ENCODE measurements around the gene AP3S1.
"Not testable (repeated sequence)": the region's sequence is repeated elsewhere in the genome, so short reads cannot be mapped to it uniquely, and the experiment has no call there.

Gene AP3S1

DNA sequence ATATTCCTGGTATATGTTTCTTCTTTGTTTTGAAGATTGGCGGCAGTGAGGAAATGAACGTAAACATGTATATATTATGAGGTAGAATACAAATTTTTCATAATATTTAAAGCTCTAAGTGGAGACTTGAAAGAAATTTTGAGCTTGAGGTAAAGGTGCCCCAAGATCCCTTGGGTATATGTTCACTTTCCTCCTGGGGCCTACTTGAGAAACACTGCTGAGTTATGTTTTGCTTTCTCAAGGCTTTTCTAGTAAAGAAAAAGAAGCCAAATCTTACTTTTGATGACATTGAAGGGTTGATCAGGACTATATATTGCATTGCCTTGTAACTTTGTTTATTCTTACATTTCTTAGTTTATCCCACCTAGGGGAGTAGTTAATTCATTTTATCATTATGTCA, 30.7 kb downstream of the AP3S1 start:
- no peak for DNase-seq (ENCODE audit: low read depth in 3 of 3)

- DNase-seq (ENCODE audit: low read depth in 3 of 3): no peak
Observed at GRCh38 chr5:115873392-115873791, 31.7 kb downstream of the AP3S1 start.

DNA sequence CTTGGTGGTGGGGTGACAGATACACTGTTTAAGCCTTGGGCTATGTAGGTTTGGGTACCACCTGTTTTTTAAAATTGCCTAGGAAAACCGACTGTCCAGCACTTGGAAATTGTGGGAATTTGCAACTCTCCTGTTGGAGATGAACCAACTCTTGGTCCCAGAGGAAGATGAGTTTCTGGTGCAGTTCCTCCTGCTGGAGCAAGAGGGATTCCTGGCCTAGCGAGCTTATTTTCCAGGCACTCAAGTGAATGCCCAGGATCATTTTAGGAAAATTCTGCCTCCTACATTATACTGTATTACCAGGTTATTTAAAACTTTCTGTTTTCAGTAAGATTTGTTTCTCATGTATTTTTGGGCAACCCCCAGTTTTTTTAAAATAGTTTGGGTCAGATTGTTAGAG, 33.7 kb downstream of the AP3S1 start:
- no peak for DNase-seq (ENCODE audit: low read depth in 3 of 3)

- not testable (repeated sequence) for DNase-seq (ENCODE audit: low read depth in 3 of 3)
Observed at GRCh38 chr5:115877342-115877741, 35.6 kb downstream of the AP3S1 start.

- DNase-seq (ENCODE audit: low read depth in 3 of 3): not testable (repeated sequence)
Observed at GRCh38 chr5:115882434-115882833, 40.7 kb downstream of the AP3S1 start.

DNA sequence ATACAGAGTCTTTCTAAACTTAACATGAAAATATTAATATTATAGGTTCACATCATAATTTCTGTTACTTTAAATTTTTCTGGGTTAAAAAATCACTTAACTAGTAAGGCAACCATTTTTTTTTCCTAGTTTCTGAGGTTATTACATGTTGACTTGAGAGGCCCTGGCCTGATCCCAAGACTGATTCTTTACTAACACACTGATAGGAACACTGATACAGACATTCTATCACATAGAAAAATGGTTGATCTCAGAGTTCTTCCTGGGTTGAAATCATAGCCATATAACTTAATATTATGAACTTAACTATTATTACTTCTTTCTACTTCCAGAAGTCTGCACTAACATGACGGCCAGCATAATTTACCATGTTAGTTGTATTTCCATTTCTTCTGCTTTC, 43.0 kb downstream of the AP3S1 start:
- no peak for DNase-seq (ENCODE audit: low read depth in 3 of 3)

DNA sequence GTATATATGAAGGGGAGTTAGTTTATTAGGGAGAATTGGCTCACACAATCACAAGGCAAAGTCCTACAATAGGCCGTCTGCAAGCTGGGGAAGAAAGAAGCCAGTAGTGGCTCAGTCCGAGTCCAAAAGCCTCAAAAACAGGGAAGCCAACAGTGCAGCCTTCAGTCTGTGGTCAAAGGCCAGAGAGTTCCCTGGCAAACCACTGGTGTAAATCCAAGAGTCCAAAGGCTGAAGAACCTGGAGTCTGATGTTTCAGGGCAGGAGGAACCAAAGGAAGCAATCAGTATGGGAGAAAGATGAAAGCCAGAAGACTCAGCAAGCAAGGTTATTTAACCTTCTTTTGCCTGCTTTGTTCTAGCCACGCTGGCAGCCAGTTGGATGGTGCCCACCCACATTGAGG, 43.5 kb downstream of the AP3S1 start:
- DNase-seq (ENCODE audit: low read depth in 3 of 3): not testable (repeated sequence)

GRCh38 chr5:115888027-115888426, 46.3 kb downstream of the AP3S1 start:
- no peak for DNase-seq (ENCODE audit: low read depth in 3 of 3)

DNA sequence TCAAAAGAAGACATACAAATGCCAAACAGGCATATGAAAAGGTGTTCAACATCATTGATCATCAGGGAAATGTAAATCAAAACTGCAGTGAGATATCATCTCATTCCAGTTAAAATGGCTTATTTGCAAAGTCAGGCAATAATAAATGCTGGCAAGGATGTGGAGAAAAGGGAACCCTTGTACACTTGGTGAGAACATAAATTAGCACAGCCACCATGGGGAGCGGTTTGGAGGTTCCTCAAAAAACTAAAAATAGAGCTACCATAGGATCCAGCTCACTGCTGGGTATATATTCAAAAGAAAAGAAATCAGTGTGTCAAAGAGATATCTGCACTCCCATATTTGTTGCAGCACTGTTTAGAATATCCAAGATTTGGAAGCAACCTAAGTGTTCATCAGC, 50.3 kb downstream of the AP3S1 start:
- DNase-seq (ENCODE audit: low read depth in 3 of 3): no peak

GRCh38 chr5:115894342-115894741, 52.6 kb downstream of the AP3S1 start:
- DNase-seq (ENCODE audit: low read depth in 3 of 3): no peak

- DNase-seq (ENCODE audit: low read depth in 3 of 3): no peak
Observed at GRCh38 chr5:115895821-115896220, 54.1 kb downstream of the AP3S1 start.

DNA sequence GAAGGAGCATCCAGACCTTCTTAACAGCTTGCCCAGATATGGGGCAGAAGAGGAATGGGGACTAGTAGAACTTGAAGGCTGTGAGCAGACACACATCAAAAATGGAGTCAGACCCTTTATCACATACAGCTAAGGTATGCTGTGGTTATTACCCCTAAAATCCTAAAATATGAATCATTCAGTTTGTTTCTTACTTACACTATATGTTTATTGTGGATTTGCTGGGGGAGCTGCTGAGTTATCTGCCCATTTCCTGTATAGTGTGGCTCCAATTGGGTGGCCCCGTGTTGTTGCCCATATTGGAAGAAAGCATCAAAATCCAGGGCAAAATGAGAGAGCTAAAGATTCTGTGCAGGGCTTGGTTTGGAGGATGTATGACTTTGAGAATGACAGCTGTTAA, 56.9 kb downstream of the AP3S1 start:
- no peak for DNase-seq (ENCODE audit: low read depth in 3 of 3)

DNA sequence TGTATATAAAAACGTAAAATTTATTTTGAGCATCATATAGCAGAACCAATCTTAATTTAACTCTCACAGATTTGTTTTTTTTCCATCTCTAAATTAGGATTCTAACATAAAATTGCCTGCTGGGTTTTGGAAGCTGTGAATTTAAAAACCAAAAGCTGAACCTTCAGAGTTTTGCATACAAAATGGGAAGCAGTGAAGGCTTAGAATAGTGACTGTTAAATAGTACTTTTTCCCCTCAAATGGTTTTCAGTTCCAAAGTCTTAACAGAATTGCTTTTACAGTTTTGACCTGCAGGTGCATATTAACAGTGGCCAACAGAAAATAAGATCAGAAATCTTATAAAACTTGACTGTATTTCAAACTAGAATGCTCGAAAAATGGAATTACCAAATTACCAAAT, 65.4 kb downstream of the AP3S1 start:
- no peak for DNase-seq (ENCODE audit: low read depth in 3 of 3)

- not testable (repeated sequence) for DNase-seq (ENCODE audit: low read depth in 3 of 3)
Observed at GRCh38 chr5:115913623-115914400, 72.1 kb downstream of the AP3S1 start.

GRCh38 chr5:115920171-115920725, 78.5 kb downstream of the AP3S1 start:
- no peak for DNase-seq (ENCODE audit: low read depth in 3 of 3)

DNA sequence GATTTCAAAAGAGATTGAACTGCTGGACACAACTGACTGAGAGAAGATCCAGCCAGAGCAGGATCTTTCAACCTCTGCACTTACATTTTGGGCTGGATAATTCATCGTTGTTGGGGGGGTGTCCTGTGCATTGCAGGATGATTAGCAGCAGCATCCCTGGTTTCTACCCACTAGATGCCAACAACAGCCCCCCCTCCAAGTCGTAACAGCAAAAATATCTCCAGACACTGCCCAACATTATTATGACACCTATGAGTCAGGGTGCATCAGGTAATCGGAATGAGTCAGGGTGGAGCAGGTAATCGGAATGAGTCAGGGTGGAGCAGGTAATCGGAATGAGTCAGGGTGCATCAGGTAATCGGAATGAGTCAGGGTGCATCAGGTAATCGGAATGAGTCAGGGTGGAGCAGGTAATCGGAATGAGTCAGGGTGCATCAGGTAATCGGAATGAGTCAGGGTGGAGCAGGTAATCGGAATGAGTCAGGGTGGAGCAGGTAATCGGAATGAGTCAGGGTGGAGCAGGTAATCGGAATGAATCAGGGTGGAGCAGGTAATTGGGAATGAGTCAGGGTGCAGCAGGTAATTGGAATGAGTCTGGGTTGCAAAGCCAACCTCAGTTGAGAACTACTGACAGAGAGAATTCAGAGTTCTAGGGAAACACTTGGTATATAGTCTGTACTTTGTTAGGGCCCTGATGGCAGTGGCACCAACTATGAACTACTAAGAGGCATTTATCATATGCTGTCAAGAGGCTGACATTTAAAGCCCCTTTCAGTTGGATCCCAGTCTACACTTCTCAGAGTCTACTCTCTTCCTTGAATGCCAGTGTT, 87.1 kb downstream of the AP3S1 start:
- DNase-seq (ENCODE audit: low read depth in 3 of 3): not testable (repeated sequence)

- not testable (repeated sequence) for DNase-seq (ENCODE audit: low read depth in 3 of 3)
Observed at GRCh38 chr5:115930171-115930570, 88.4 kb downstream of the AP3S1 start.

DNA sequence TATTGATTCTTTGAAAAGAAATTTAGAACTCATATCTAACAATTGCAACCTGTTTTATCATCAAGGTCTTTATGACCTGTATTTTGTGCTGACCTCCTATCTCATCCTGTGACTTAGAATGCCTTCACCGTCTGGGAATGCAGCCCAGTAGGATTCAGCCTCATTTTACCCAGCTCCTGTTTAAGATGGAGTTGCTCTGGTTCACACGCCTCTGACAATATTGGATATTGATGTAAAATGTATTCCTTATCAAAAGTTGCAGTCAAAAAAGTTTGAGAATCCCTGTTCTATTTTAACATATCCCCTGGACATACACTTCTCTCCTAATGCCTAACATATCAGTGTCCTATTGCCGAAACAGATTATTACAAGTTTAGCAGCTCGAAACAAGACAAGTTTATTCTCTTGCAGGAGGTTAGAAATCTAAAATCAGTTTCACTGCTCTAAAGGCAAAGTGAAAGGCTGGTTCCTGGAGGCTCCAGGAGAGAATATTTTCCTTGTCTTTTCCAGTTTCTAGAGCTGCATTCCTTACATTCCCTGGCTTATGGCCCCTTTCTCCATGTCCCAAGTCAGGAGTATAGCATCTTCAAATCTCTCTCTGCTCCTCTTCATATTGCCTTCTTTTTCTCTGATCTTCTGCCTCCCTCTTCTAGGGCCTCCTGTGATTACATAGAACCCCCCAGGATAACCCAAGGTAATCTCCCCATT, 89.0 kb downstream of the AP3S1 start:
- no peak for DNase-seq (ENCODE audit: low read depth in 3 of 3)

DNA sequence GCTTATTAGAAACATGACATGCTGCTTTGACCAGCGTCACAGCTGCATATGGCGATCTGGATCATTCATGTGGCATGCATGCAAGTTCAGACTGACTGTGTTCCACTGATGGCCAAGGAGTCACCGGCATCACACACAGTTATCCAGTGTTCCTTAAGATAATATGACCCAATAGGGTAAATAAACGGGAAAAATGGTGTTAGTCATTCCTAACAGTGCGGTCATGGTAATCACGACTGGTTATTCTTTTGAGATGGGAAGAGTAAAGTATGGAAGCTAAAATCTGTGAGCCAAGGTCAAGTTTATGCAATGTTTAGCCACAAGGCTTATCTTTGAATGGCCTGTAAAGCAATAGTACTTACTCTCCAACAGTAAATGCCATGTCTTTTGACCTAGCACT, 91.3 kb downstream of the AP3S1 start:
- no peak for DNase-seq (ENCODE audit: low read depth in 3 of 3)

- DNase-seq (ENCODE audit: low read depth in 3 of 3): no peak
Observed at GRCh38 chr5:115934388-115934974, 92.7 kb downstream of the AP3S1 start.

- no peak for DNase-seq (ENCODE audit: low read depth in 3 of 3)
Observed at GRCh38 chr5:115936031-115936430, 94.3 kb downstream of the AP3S1 start.

DNA sequence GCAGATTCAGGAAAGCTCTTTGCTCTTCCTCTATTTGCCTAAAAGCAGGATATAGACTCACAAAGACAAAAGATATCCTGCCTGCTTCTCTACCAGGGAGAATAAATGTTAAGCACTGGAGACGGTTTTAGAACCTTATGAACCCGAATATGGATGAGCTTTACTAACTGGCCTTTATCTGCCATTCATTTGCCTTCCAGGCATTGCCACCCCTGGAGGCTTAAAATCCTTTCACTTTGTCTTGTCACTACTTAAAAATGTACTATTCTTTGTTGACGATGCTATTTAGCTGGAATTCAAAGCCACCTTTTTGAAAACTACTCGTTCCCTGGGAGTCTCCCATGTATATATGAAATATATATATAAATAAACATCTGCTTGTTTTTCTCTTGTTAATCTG, 97.3 kb downstream of the AP3S1 start:
- no peak for DNase-seq (ENCODE audit: low read depth in 3 of 3)
